HG02571 (cell line): Measurements from ENCODE around the gene NRXN3.

Experiments
- ATAC-seq: cut with Tn5 transposase; IDR thresholded peaks from one replicate; pipeline ENCODE4 v1.9.1; 2021; ENCODE audit warnings: mild to moderate bottlenecking, moderate library complexity; ENCODE audit not compliant: unreplicated experiment

Gene NRXN3

GRCh38 chr14:79043194-79043889 is 873.2 kb downstream of the NRXN3 start:
- no peak for ATAC-seq

- no peak for ATAC-seq
Observed at GRCh38 chr14:79044894-79045624, 874.9 kb downstream of the NRXN3 start.

GRCh38 chr14:79050787-79051727 is 880.9 kb downstream of the NRXN3 start:
- ATAC-seq, result no peak

GRCh38 chr14:79051742-79052141 is 881.6 kb downstream of the NRXN3 start:
- no peak for ATAC-seq

GRCh38 chr14:79056879-79057278 is 886.7 kb downstream of the NRXN3 start:
- ATAC-seq, result no peak

- ATAC-seq, result no peak
Observed at GRCh38 chr14:79057333-79057732, 887.2 kb downstream of the NRXN3 start.

GRCh38 chr14:79062226-79062625 is 892.1 kb downstream of the NRXN3 start:
- ATAC-seq, result no peak

GRCh38 chr14:79064214-79064613 is 894.0 kb downstream of the NRXN3 start:
- no peak for ATAC-seq

GRCh38 chr14:79074510-79074909 is 904.3 kb downstream of the NRXN3 start:
- no peak for ATAC-seq

- ATAC-seq, result no peak
Observed at GRCh38 chr14:79076428-79076827, 906.3 kb downstream of the NRXN3 start.

- ATAC-seq, result no peak
Observed at GRCh38 chr14:79077096-79077495, 906.9 kb downstream of the NRXN3 start.

GRCh38 chr14:79080040-79080439 is 909.9 kb downstream of the NRXN3 start:
- no peak for ATAC-seq

- no peak for ATAC-seq
Observed at GRCh38 chr14:79082883-79083282, 912.7 kb downstream of the NRXN3 start.

- no peak for ATAC-seq
Observed at GRCh38 chr14:79083356-79083755, 913.2 kb downstream of the NRXN3 start.

- ATAC-seq, result no peak
Observed at GRCh38 chr14:79084861-79085260, 914.7 kb downstream of the NRXN3 start.

GRCh38 chr14:79089576-79089975 is 919.4 kb downstream of the NRXN3 start:
- no peak for ATAC-seq

GRCh38 chr14:79090641-79091180 is 920.5 kb downstream of the NRXN3 start:
- no peak for ATAC-seq

GRCh38 chr14:79091381-79091963 is 921.3 kb downstream of the NRXN3 start:
- no peak for ATAC-seq

GRCh38 chr14:79093531-79093930 is 923.4 kb downstream of the NRXN3 start:
- ATAC-seq, result no peak

- ATAC-seq, result no peak
Observed at GRCh38 chr14:79094951-79095350, 924.8 kb downstream of the NRXN3 start.

GRCh38 chr14:79096811-79097210 is 926.6 kb downstream of the NRXN3 start:
- ATAC-seq, result no peak
